NCI-H748 treated with DMSO at 0.1 percent for 48 hours (cell line): Measurements from ENCODE around the gene KAT6B.

Experiments
- DNase-seq: peaks from one replicate; lab custom pipeline; 2025; lab: John Stamatoyannopoulos, UW

KAT6B gene

GRCh38 chr10:74988054-74988775 lies 161.8 kb downstream of the KAT6B start:
- no peak for DNase-seq

DNA sequence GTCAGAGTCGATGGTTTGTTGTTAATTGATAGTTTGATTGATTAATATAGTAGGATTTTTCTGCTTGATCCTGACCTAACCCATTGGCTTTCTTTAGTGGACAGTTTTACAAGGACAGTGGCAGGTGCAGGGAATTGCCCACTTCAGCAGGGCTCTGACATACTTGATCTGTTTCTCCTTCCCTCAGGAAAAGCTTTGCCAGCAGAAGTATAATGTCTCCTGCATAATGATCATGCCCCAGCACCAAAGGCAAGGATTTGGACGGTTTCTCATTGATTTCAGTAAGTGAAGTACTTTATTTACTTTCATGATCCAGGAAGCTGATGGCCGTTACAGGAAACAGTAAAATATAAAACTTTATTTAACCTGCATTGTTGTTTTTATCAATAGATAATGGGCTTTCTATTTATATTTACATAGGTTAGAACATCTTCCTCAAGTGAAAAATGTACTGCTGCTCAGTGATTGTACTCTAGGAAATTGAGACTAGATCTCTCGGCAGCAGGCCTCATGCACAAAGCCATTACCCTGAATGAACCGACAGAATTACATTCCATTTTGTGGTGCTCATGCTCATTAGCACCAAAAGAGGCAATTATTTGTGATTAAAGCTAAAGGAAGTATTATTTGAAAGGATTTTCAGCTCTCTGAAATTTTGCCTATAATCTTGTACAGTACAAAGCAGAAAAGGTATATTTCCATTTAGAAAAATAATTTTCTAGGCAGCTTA lies 162.6 kb downstream of the KAT6B start:
- peak; percentile 90 for DNase-seq

GRCh38 chr10:74991435-74991834 lies 165.0 kb downstream of the KAT6B start:
- DNase-seq, result no peak

GRCh38 chr10:74992068-74992467 lies 165.7 kb downstream of the KAT6B start:
- DNase-seq, result no peak

DNA sequence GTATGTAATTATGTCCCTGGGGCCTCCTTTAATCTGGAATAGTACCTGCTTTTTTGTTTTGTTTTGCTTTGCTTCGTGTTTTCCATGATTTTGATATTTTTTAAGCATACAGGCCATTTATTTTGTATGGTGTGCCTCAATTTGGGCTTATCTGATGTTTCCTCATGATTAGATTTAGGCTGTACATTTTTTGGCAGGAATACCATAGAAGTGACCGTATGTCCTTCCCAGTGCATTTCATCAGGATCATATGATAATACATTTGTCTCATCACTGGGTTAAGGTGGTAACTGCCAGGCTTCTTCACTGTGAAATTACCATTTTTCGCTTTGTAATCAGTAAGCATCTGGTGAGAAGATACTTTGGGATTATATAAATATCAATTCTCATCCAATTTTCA lies 167.2 kb downstream of the KAT6B start:
- DNase-seq, result no peak

- peak; percentile 92 for DNase-seq
Observed at GRCh38 chr10:74994854-74995253, 168.5 kb downstream of the KAT6B start.

DNA sequence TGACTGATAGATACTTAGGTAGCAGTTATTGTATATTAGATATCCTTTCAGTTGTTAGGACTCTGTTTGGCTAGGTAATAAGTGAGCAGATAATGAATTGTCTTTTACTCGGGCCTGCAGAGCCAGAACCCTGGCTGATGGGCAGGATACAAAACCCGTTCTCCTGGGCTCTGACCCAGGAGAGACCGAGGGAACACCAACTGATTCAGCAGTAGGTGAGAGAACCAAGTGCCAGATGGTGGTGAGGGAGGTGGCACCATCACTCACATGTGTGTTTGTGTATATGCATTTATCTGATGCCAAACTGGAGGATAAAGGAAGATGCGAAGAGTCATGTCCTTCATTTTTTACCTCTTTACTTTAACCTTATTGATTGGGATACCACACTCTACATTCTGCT lies 169.4 kb downstream of the KAT6B start:
- DNase-seq, result no peak

- DNase-seq, result no peak
Observed at GRCh38 chr10:74997163-74997562, 170.8 kb downstream of the KAT6B start.

DNA sequence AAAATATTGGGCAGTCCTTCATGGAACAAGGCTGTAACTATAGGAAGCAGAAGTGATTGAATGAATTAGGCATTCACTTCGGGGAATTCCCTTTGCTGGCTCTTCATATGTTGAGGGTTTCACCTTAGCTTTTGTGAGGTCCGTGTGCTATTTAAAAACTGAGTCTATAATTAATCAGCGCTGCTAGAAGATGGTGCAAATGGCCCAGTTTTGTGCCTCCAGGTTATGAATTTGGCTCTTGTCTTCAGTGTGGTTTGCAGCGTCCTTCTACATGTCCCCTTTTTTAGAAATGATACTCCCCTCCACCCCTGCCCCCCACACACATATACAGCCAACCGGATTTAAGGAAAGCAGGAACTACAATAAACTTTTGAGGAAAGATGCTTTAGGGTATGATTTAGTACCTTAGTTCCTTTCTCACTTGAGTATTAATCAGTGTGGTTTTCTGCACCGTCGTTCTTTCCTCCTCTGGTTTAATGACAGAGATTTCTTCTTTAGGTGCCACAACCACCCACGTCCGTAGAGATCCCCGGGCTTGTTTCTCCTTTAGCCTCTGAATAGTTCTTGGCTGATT lies 174.4 kb downstream of the KAT6B start:
- no peak for DNase-seq

- DNase-seq, result no peak
Observed at GRCh38 chr10:75001715-75002350, 175.4 kb downstream of the KAT6B start.

- no peak for DNase-seq
Observed at GRCh38 chr10:75002351-75002725, 175.9 kb downstream of the KAT6B start.

GRCh38 chr10:75002967-75003594 lies 176.7 kb downstream of the KAT6B start:
- DNase-seq, result no peak

DNA sequence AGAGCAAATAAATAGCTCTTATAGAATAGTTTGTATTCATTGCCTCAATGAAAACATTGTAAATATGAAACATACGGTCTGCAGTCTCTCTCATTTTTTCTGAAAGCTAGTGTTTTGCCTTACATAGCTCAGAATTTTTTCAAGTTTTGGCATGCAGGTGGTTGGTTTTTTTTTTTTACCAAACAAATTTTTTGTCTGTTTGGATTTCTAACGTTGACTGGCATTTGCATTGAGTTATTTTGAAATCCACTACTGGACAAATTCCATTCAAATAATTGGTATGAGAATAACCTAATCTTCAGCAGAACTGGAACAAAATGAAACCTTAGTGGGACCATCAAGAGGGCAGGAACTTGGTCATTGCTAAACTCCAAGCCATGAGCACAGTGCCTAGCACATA lies 177.5 kb downstream of the KAT6B start:
- no peak for DNase-seq

GRCh38 chr10:75007646-75008045 lies 181.2 kb downstream of the KAT6B start:
- no peak for DNase-seq

- DNase-seq, result no peak
Observed at GRCh38 chr10:75008952-75009351, 182.6 kb downstream of the KAT6B start.

DNA sequence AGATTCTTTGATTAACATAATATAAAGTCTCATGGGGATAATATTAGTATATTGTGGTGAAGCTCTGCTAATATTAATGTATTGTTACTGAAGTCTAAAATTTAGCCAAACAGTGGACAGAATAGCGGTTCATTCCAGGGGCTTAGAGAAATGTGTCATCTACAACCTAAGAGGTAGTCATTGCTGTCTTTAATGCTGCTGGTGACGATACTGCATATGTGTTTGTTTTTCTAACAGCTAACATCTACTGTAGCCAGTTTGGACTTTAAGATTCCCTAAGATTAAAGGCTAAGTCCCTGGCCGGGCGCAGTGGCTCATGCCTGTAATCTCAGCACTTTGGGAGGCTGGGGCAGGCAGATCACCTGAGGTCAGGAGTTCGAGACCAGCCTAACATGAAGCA lies 183.0 kb downstream of the KAT6B start:
- DNase-seq, result no peak

- DNase-seq, result no peak
Observed at GRCh38 chr10:75010373-75010772, 184.0 kb downstream of the KAT6B start.

DNA sequence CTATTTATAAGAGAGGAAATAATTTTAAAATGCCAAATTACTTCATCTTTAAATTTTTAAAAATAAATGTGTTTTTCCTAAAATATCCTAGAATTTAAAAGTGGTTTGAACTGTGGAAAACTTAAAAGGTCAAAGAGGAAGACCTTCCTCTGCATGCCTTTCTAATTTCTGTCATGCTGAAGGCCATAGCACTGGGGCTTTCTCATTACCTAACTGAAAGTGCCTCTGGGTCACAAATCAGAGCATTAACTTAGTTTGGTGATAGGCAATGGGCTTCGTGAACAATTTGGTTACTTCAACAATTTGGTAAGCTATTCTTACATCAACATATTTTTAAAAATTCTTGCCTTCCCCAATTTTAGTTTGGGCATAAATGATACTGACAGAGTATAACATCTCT lies 184.8 kb downstream of the KAT6B start:
- DNase-seq, result no peak

GRCh38 chr10:75012471-75012870 lies 186.1 kb downstream of the KAT6B start:
- DNase-seq, result no peak

DNA sequence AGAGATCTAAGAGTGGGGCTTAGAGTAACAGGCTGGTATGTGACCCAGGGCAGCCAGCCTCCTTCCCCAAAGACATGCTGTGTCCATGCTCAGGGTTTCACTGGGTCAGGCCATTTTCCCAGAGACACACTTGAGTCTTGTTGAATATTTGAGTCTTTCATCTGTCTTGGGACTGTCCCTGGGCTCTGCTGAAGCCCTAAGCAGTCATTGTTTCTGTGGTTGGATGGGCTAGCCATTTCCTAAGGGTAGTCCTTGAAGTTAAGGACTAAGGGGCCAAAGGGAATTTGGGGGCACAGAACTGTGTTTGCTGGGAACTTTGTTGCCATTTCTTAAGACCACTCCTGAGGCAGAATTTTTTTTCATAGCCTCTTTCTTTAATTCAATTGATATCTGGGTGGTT lies 186.6 kb downstream of the KAT6B start:
- DNase-seq, result no peak

- DNase-seq, result no peak
Observed at GRCh38 chr10:75013522-75013921, 187.1 kb downstream of the KAT6B start.

- no peak for DNase-seq
Observed at GRCh38 chr10:75014516-75015230, 188.3 kb downstream of the KAT6B start.
